PC-3 (cell line): Measurements from ENCODE around the gene MEG3. TPM values are rescaled to one million over a fixed set of nuclear protein-coding genes. Genes with fewer than 3 reads are reported as not detected.

Experiments used
- ATAC-seq: fragments of 200-7000 bp; cut with Tn5 transposase; 2 replicates; pipeline ENCODE4 v1.9.1; 2020; ENCODE audit warnings: mild to moderate bottlenecking, moderate library complexity
- BruUV-seq: library from RNA; stranded (reverse); fragments of 400-500 nt; replicated peaks from 2 replicates; lab custom pipeline; 2021; lab: Mats Ljungman, UMichigan
- CTCF ChIA-PET: fragments of 300-600 bp; sonication (Branson Sonifier 250); formaldehyde crosslinking; loops from one replicate; lab custom pipeline; 2022; ENCODE audit warnings: antibody characterized with exemption; lab: Charles Lee
- POLR2A ChIA-PET: fragments of 300-600 bp; sonication (Branson Sonifier 250); formaldehyde crosslinking; loops from one replicate; lab custom pipeline; 2022; ENCODE audit warnings: antibody characterized with exemption; ENCODE audit not compliant: unreplicated experiment; lab: Charles Lee
- DNase-seq: peaks from one replicate; pipeline ENCODE4 v3.0.0-alpha.2; 2015
- H2AFZ ChIP-seq: fragments of 300-600 bp; sonication (generic); 2 replicates; pipeline ENCODE4 v1.6.0; 2016; ENCODE audit warnings: antibody characterized with exemption, low read length
- H3F3A ChIP-seq: fragments of 300-600 bp; sonication (generic); one replicate; pipeline ENCODE4 v1.6.0; 2017; ENCODE audit warnings: antibody characterized with exemption, low read length, control low read depth, mild to moderate bottlenecking; ENCODE audit not compliant: unreplicated experiment
- H3K27ac ChIP-seq: fragments of 300-600 bp; sonication (generic); 2 replicates; pipeline ENCODE4 v1.5.1; 2016; ENCODE audit warnings: mild to moderate bottlenecking, low read length
- H3K27me3 ChIP-seq: fragments of 300-600 bp; sonication (generic); 2 replicates; pipeline ENCODE4 v1.6.1; 2016; ENCODE audit warnings: low read length, mixed read lengths
- H3K36me3 ChIP-seq: fragments of 300-600 bp; sonication (generic); 2 replicates; pipeline ENCODE4 v1.6.1; 2016; ENCODE audit warnings: low read depth, mixed run types, low read length, mixed read lengths
- H3K4me1 ChIP-seq: fragments of 300-600 bp; sonication (generic); 2 replicates; pipeline ENCODE4 v1.5.1; 2016; ENCODE audit warnings: low read length; ENCODE audit not compliant: insufficient read depth
- H3K4me2 ChIP-seq: fragments of 300-600 bp; sonication (generic); 2 replicates; pipeline ENCODE4 v1.6.0; 2016; ENCODE audit warnings: low read length
- H3K4me3 ChIP-seq: fragments of 300-600 bp; sonication (generic); 2 replicates; pipeline ENCODE4 v1.5.1; 2016; ENCODE audit warnings: mild to moderate bottlenecking, low read length, mixed read lengths
- H3K79me2 ChIP-seq: fragments of 300-600 bp; sonication (generic); 2 replicates; pipeline ENCODE4 v1.6.1; 2017; ENCODE audit warnings: low read length, mixed read lengths
- H3K9ac ChIP-seq: fragments of 300-600 bp; sonication (generic); 2 replicates; pipeline ENCODE4 v1.6.0; 2016; ENCODE audit warnings: mild to moderate bottlenecking, low read length
- H3K9me2 ChIP-seq: fragments of 300-600 bp; sonication (generic); replicated peaks from 2 replicates; pipeline ENCODE4 v1.6.1; 2016; ENCODE audit warnings: mixed run types, low read length, mixed read lengths
- H3K9me3 ChIP-seq: fragments of 300-600 bp; sonication (generic); 2 replicates; pipeline ENCODE4 v1.6.1; 2016; ENCODE audit warnings: low read length, mixed read lengths
- H4K20me1 ChIP-seq: fragments of 300-600 bp; sonication (generic); 2 replicates; pipeline ENCODE4 v1.6.1; 2016; ENCODE audit warnings: low read length, mixed read lengths
- CTCF ChIP-seq: fragments of 300-600 bp; sonication (generic); conservative IDR thresholded peaks from 2 replicates; pipeline ENCODE4 v1.5.1; 2017; ENCODE audit warnings: antibody characterized with exemption, low read depth, mild to moderate bottlenecking, low read length
- EZH2 ChIP-seq: fragments of 300-600 bp; sonication (generic); IDR thresholded peaks from one replicate; pipeline ENCODE4 v1.6.1; 2017; ENCODE audit warnings: antibody characterized with exemption, mild to moderate bottlenecking, low read length; ENCODE audit not compliant: unreplicated experiment
- EZH2phosphoT487 ChIP-seq: fragments of 300-600 bp; sonication (generic); IDR thresholded peaks from 2 replicates; pipeline ENCODE4 v1.6.1; 2018; ENCODE audit warnings: mild to moderate bottlenecking, antibody characterized with exemption, low read length, borderline replicate concordance
- intact Hi-C: fragments of 100-400 bp; cut with micrococcal nuclease; formaldehyde crosslinking; loops from 2 replicates; pipeline ENCODE4 v1.9.0; 2023
- total RNA-seq: library from RNA; depleted of rRNA; stranded (reverse); fragments of >200 nt; gene quantifications from 2 replicates; pipeline ENCODE4 v1.2.3, GENCODE V29; 2014

The MEG3 gene
- total RNA-seq, 1 experiment from 2014 or later = not detected

- CTCF ChIA-PET = no interaction called here
- no peak overlapping the region for H3K9ac ChIP-seq
- intact Hi-C loops = no loop called here
- H3K4me1 ChIP-seq = no peaks in the 10 kb centered on the region
- POLR2A ChIA-PET = no interaction called here
- no peaks in the 10 kb centered on the region for H3F3A ChIP-seq
- BruUV-seq = no TSS peak
- ATAC-seq = no peak
- H3K4me2 ChIP-seq = no peak overlapping the region
- no peaks in the 10 kb centered on the region for H3K9me3 ChIP-seq
- H3K79me2 ChIP-seq = no peaks in the 10 kb centered on the region
- no peak for DNase-seq
- TF ChIP-seq EZH2phosphoT487 (no peak), CTCF (no peak), EZH2 (no peak)
- H3K9me2 ChIP-seq = no peaks in the 10 kb centered on the region
- H3K27ac ChIP-seq = no peak overlapping the region
- H4K20me1 ChIP-seq = no peaks in the 10 kb centered on the region
- no peak overlapping the region for H3K4me3 ChIP-seq
- H2AFZ ChIP-seq = no peak overlapping the region
- no peaks in the 10 kb centered on the region for H3K36me3 ChIP-seq
- H3K27me3 ChIP-seq = peaks cover 25% of the 10 kb centered on the region
These were observed 36.2 kb upstream of the MEG3 start for GRCh38 chr14:100789460-100790417.

GRCh38 chr14:100790502-100791347 lies 35.2 kb upstream of the MEG3 start:
- Histone ChIP-seq H2AFZ (no peak overlapping the region), H3F3A (no peaks in the 10 kb centered on the region), H3K79me2 (no peaks in the 10 kb centered on the region), H3K27ac (no peak overlapping the region), H3K27me3 (peaks cover 34% of the 10 kb centered on the region), H3K9me3 (no peaks in the 10 kb centered on the region), H3K9me2 (no peaks in the 10 kb centered on the region), H3K4me2 (no peak overlapping the region), H4K20me1 (no peaks in the 10 kb centered on the region), H3K4me3 (no peak overlapping the region), H3K9ac (no peak overlapping the region), H3K4me1 (no peaks in the 10 kb centered on the region), H3K36me3 (no peaks in the 10 kb centered on the region)
- ChIA-PET POLR2A (no interaction called here), CTCF (interaction anchor here (0.6 kb wide), 1 partner anchor 197 kb away, joined by 3 read pairs; no protein-coding TSS in a partner anchor)
- no peak for ATAC-seq
- no peak for DNase-seq
- no peak for TF ChIP-seq EZH2phosphoT487
- no peak for TF ChIP-seq CTCF
- TF ChIP-seq EZH2 = no peak
- intact Hi-C loops = no loop called here
- no TSS peak for BruUV-seq
